HepG2 (cell line): ENCODE results near the gene FAAP100. TPM values are rescaled to one million over a fixed set of nuclear protein-coding genes. Genes with fewer than 3 reads are reported as not detected.

Source experiments
- AGO2 ChIP-seq: fragments of 200-400 bp; formaldehyde crosslinking; optimal IDR thresholded peaks from 2 replicates; pipeline ENCODE3; 2017; ENCODE audit warnings: mild to moderate bottlenecking, low read depth, low read length, moderate library complexity
- ERF ChIP-seq: IDR thresholded peaks from 2 replicates; pipeline ENCODE4 v1.6.1; 2018; ENCODE audit warnings: missing biosample characterization, missing genetic modification reagents
- GABPB1 ChIP-seq: IDR thresholded peaks from 2 replicates; pipeline ENCODE4 v1.6.1; 2016; ENCODE audit warnings: mild to moderate bottlenecking, missing genetic modification reagents, moderate library complexity, missing compliant biosample characterization
- IKZF5 ChIP-seq: IDR thresholded peaks from 2 replicates; pipeline ENCODE4 v1.6.1; 2018; ENCODE audit warnings: missing genetic modification reagents, mild to moderate bottlenecking, missing compliant biosample characterization
- MAFF ChIP-seq: IDR thresholded peaks from 2 replicates; pipeline ENCODE4 v1.6.1; 2011; ENCODE audit warnings: low read depth, low read length, improper control_type of control experiment
- PHF5A ChIP-seq: IDR thresholded peaks from one replicate; pipeline ENCODE4 v1.6.1; 2018; ENCODE audit warnings: low read depth, missing genetic modification reagents; ENCODE audit not compliant: unreplicated experiment
- SALL1 ChIP-seq: sonication (generic); formaldehyde crosslinking; IDR thresholded peaks from 2 replicates; pipeline ENCODE4 v1.8.0; 2022; ENCODE audit warnings: mild to moderate bottlenecking, missing genetic modification reagents
- SP1 ChIP-seq, 2 experiments: fragments of 450-650 bp in 1 of 2; sonication (generic) in 1 of 2; formaldehyde crosslinking in 1 of 2; IDR thresholded peaks; 2 replicates each; pipeline versions ENCODE4 v1.4.0 to v1.6.1; 2016 to 2020; ENCODE audit warnings: missing genetic modification reagents in 1 of 2
- U2AF2 ChIP-seq: fragments of 200-400 bp; formaldehyde crosslinking; IDR thresholded peaks from 2 replicates; pipeline ENCODE4 v1.6.1; 2017; ENCODE audit warnings: low read depth, mild to moderate bottlenecking, low read length
- ZFP62 ChIP-seq: sonication (generic); formaldehyde crosslinking; IDR thresholded peaks from 2 replicates; pipeline ENCODE4 v1.4.0; 2020; ENCODE audit warnings: missing genetic modification reagents
- ZFP90 ChIP-seq: sonication (generic); formaldehyde crosslinking; IDR thresholded peaks from 2 replicates; pipeline ENCODE4 v1.8.0; 2022; ENCODE audit warnings: missing genetic modification reagents, mild to moderate bottlenecking, inconsistent platforms, borderline replicate concordance
- ZFX ChIP-seq: sonication (generic); formaldehyde crosslinking; IDR thresholded peaks from 2 replicates; pipeline ENCODE4 v1.4.0; 2020; ENCODE audit warnings: mild to moderate bottlenecking, low read depth, missing genetic modification reagents, moderate library complexity
- ZNF275 ChIP-seq: sonication (generic); formaldehyde crosslinking; IDR thresholded peaks from 2 replicates; pipeline ENCODE4 v1.8.0; 2022; ENCODE audit warnings: missing genetic modification reagents, mild to moderate bottlenecking, inconsistent platforms, borderline replicate concordance
- ZNF292 ChIP-seq: sonication (generic); formaldehyde crosslinking; IDR thresholded peaks from 2 replicates; pipeline ENCODE4 v1.8.1; 2022; ENCODE audit warnings: mild to moderate bottlenecking, low read depth, missing genetic modification reagents, borderline replicate concordance
- ZNF367 ChIP-seq: sonication (generic); formaldehyde crosslinking; IDR thresholded peaks from 2 replicates; pipeline ENCODE4 v1.4.0; 2020; ENCODE audit warnings: missing genetic modification reagents, borderline replicate concordance
- ZNF546 ChIP-seq: sonication (generic); formaldehyde crosslinking; conservative IDR thresholded peaks from 2 replicates; pipeline ENCODE4 v1.8.1; 2023; ENCODE audit warnings: mild to moderate bottlenecking, missing genetic modification reagents
- ZNF614 ChIP-seq: IDR thresholded peaks from 2 replicates; pipeline ENCODE4 v1.6.1; 2018; ENCODE audit warnings: missing biosample characterization, missing genetic modification reagents, inconsistent platforms, borderline replicate concordance
- ZNF629 ChIP-seq: sonication (generic); formaldehyde crosslinking; conservative IDR thresholded peaks from 2 replicates; pipeline ENCODE4 v1.5.0; 2020; ENCODE audit warnings: missing genetic modification reagents
- ZNF740 ChIP-seq: sonication (generic); formaldehyde crosslinking; IDR thresholded peaks from 2 replicates; pipeline ENCODE4 v1.4.0; 2020; ENCODE audit warnings: missing genetic modification reagents
- ZNF768 ChIP-seq: sonication (generic); formaldehyde crosslinking; IDR thresholded peaks from 2 replicates; pipeline ENCODE4 v1.4.0; 2020; ENCODE audit warnings: missing genetic modification reagents
- ZSCAN5A ChIP-seq: sonication (generic); formaldehyde crosslinking; IDR thresholded peaks from 2 replicates; pipeline ENCODE4 v1.8.0; 2022; ENCODE audit warnings: mild to moderate bottlenecking, missing genetic modification reagents, borderline replicate concordance
- polyA plus RNA-seq, 8 experiments: library from polyadenylated mRNA; depleted of rRNA in 3 of 8; stranded (reverse) in 7 of 8; unstranded in 1 of 8; fragments of >200 nt; fragmentation: Illumina TruSeq in 4 of 8; extraction: Trizol in 4 of 8; gene quantifications; 2 replicates each; pipeline versions ENCODE4 v1.2.1 to v1.2.3, GENCODE V29; 2011 to 2016; ENCODE audit warnings: low read depth in 4 of 8, missing spikeins in 1 of 8, mixed read lengths in 1 of 8; ENCODE audit not compliant: insufficient read depth in 1 of 8
- total RNA-seq, 5 experiments: library from RNA; depleted of rRNA; stranded (reverse); fragments of >200 nt; fragmentation: Illumina TruSeq; extraction: Trizol; gene quantifications; 2 replicates each; pipeline ENCODE4 v1.2.3, GENCODE V29; 2016; ENCODE audit warnings: low read depth in 1 of 5

FAAP100 gene
- total and polyA plus RNA-seq, 2 of the 13 experiments (the other 11 are each of a cell fraction or from before 2014, with no cell fraction given) = 7.6 to 20.8 TPM

- TF ChIP-seq ZNF275 = no peak
- TF ChIP-seq ZSCAN5A (CRISPR knock-in tag) = no peak
- TF ChIP-seq ZFP62 (CRISPR knock-in tag) = no peak
- no peak for TF ChIP-seq ZNF629 (CRISPR knock-in tag)
- TF ChIP-seq ZNF614 (CRISPR knock-in tag) = no peak
- TF ChIP-seq ZNF367 (CRISPR knock-in tag) = no peak
- TF ChIP-seq ZNF740 (CRISPR knock-in tag) = no peak
- no peak for TF ChIP-seq IKZF5 (CRISPR knock-in tag)
- TF ChIP-seq AGO2 = no peak
- peak; percentile 40; the same call in 1 of the 2 replicates for TF ChIP-seq ZFX (CRISPR knock-in tag)
- TF ChIP-seq ZNF768 (CRISPR knock-in tag) = no peak
- TF ChIP-seq ZNF292 (CRISPR knock-in tag) = no peak
- no peak for TF ChIP-seq U2AF2
- no peak for TF ChIP-seq SP1 (IDR thresholded peaks at IDR 0.05)
- TF ChIP-seq SP1 (CRISPR knock-in tag; IDR thresholded peaks at IDR 0.05) = no peak
- TF ChIP-seq MAFF = no peak
- TF ChIP-seq ERF (CRISPR knock-in tag) = no peak
- no peak; the same call in 1 of the 2 replicates for TF ChIP-seq GABPB1
- TF ChIP-seq ZNF546 (CRISPR knock-in tag) = no peak
- no peak for TF ChIP-seq ZFP90 (CRISPR knock-in tag)
- TF ChIP-seq SALL1 = no peak
- no peak for TF ChIP-seq PHF5A (CRISPR knock-in tag)
Observed at GRCh38 chr17:81533339-81534141, 18.6 kb downstream of the FAAP100 start (continued).
